ENCODE data around the gene STAM. TPM values are rescaled to one million over a fixed set of nuclear protein-coding genes. Genes with fewer than 3 reads are reported as not detected.

STAM gene
- total and polyA plus RNA-seq, 10 of the 15 experiments (the other 5 are each of a cell fraction or from before 2014, with no cell fraction given): 8.8 to 15.9 (median 14.4) TPM

GRCh38 chr10:17643339-17643754, 604 bp upstream of the STAM start:
- no peak for DNase-seq (ENCODE audit: low read depth, low spot score)

More at GRCh38 chr10:17643339-17643754, 604 bp upstream of the STAM start:
- peak overlapping the region; percentile 99 for H3K27ac ChIP-seq (ENCODE audit: control insufficient read depth, insufficient read depth)
- H3K9me3 ChIP-seq (replicated peaks; ENCODE audit: control insufficient read depth, insufficient read depth, low read length): no peaks in the 10 kb centered on the region; the same call in 2 of the 3 replicates
- TF ChIP-seq ZBED1 (IDR thresholded peaks at IDR 0.05; ENCODE audit: borderline replicate concordance) (no peak), NR2C1 (IDR thresholded peaks at IDR 0.05) (no peak), CREM (IDR thresholded peaks at IDR 0.05; ENCODE audit: low read depth) (no peak), YBX1 (IDR thresholded peaks at IDR 0.05) (no peak), NKRF (conservative IDR thresholded peaks at IDR 0.05) (0 out of 2 replicates have a peak, but pooled peaks have one; percentile 52), PKNOX1 (IDR thresholded peaks at IDR 0.05) (no peak), IKZF2 (IDR thresholded peaks at IDR 0.05) (peak in 1 of 2 experiments; percentile 5; a peak in 2 of 4 replicates), SIN3A (IDR thresholded peaks at IDR 0.05; ENCODE audit: low read depth, low read length) (0 out of 2 replicates have a peak, but pooled peaks have one; percentile 62), TBL1XR1 (IDR thresholded peaks at IDR 0.05; ENCODE audit: low read depth, low read length) (no peak), IRF4 (IDR thresholded peaks at IDR 0.05; ENCODE audit: low read depth, low read length) (0 out of 2 replicates have a peak, but pooled peaks have one; percentile 5), SMAD1 (IDR thresholded peaks at IDR 0.05; ENCODE audit: low read depth, partially characterized antibody) (peak; percentile 46), PAX5 (IDR thresholded peaks at IDR 0.05; ENCODE audit: borderline replicate concordance, low read depth, low read length) (peak; percentile 67; the same call in 1 of the 2 replicates), CTCF (IDR thresholded peaks at IDR 0.05 in 2 of 3, conservative IDR thresholded peaks at IDR 0.05 in 1 of 3; ENCODE audit: control insufficient read depth in 2 of 3, extremely low read depth in 1 of 3, insufficient read depth in 1 of 3, low read depth in 3 of 3, low read length in 3 of 3) (no peak)
- no peaks in the 10 kb centered on the region for H3K27me3 ChIP-seq (replicated peaks in 1 of 2; ENCODE audit: control insufficient read depth in 2 of 2, insufficient read depth in 2 of 2, low read length in 1 of 2)
- ChIA-PET CTCF (interaction anchor here (0.9 to 4.0 kb wide), 8 partner anchors 10 to 100 kb away, joined by 3 to 12 read pairs (median 5); no protein-coding TSS in a partner anchor), POLR2A (interaction anchor here (1.0 to 1.9 kb wide), 5 partner anchors 10 to 92 kb away, joined by 3 to 9 read pairs (median 6); no protein-coding TSS in a partner anchor), SMC1A (ENCODE audit: uncharacterized antibody, unreplicated experiment) (interaction anchor here (0.8 to 6.1 kb wide), 18 partner anchors 9 to 208 kb away, joined by 3 to 63 read pairs (median 7); partner anchors contain the start of gene HACD1), RAD21 (ENCODE audit: unreplicated experiment) (interaction anchor here (0.6 to 2.4 kb wide), 13 partner anchors 9 to 829 kb away, joined by 3 to 14 read pairs (median 4); no protein-coding TSS in a partner anchor)
- WGBS (ENCODE audit: insufficient coverage, insufficient replicate concordance, low lambda C conversion rate, missing lambda C conversion rate): 2% methylated on average over 13 of the region's 13 CpGs
- peak overlapping the region; percentile 99 for H2AFZ ChIP-seq (ENCODE audit: control insufficient read depth, low read depth, low read length)
- peak overlapping the region; percentile 97 for H3K9ac ChIP-seq (ENCODE audit: control insufficient read depth, insufficient read depth, low read length)
- ATAC-seq (peak; percentile 23), FAIRE-seq (no peak)
- H3K79me2 ChIP-seq (ENCODE audit: control insufficient read depth, insufficient read depth, low read length): peaks cover 61% of the 10 kb centered on the region
- no peaks in the 10 kb centered on the region for H4K20me1 ChIP-seq (ENCODE audit: control insufficient read depth, insufficient read depth)
- BruUV-seq (replicated peaks): TSS peak; percentile 95
- H3K4me3 ChIP-seq: peak overlapping the region; percentile 96
- intact Hi-C loops (cut with micrococcal nuclease; ENCODE audit: unreplicated experiment) (no loop called here), in situ Hi-C loops (cut with MboI) (no loop called here)
- peak overlapping the region; percentile 5; the same call in 1 of the 2 replicates for H3K4me2 ChIP-seq (ENCODE audit: control insufficient read depth, insufficient read depth)
- peaks cover 5% of the 10 kb centered on the region; the same call in 1 of the 2 replicates for H3K4me1 ChIP-seq (ENCODE audit: control insufficient read depth, insufficient read depth, low read length)
- H3K36me3 ChIP-seq (ENCODE audit: control insufficient read depth in 2 of 2, insufficient read depth in 2 of 2, low read length in 1 of 2): 0 out of 4 replicates have a peak, but pooled peaks cover 0 to 4% of the 10 kb centered on the region in 2 experiments
